Osteoblast (primary cell): ENCODE data around the gene CD52. TPM values are rescaled to one million over a fixed set of nuclear protein-coding genes. Genes with fewer than 3 reads are reported as not detected.

Source experiments
- DNase-seq: peaks from one replicate; pipeline ENCODE4 v3.0.0; 2011; ENCODE audit warnings: low spot score, mixed read lengths; ENCODE audit not compliant: insufficient read length; ENCODE audit errors: missing footprints
- H2AFZ ChIP-seq: 2 replicates; pipeline ENCODE4 v1.6.0; 2011; ENCODE audit warnings: mild to moderate bottlenecking, low read length
- H3K27ac ChIP-seq: 2 replicates; pipeline ENCODE4 v1.5.1; 2011; ENCODE audit warnings: mild to moderate bottlenecking, low read depth, low read length, moderate library complexity
- H3K27me3 ChIP-seq: 2 replicates; pipeline ENCODE4 v1.6.0; 2012; ENCODE audit warnings: mild to moderate bottlenecking, control low read depth, inconsistent platforms, low read length, moderate library complexity; ENCODE audit not compliant: insufficient read depth
- H3K36me3 ChIP-seq: 2 replicates; pipeline ENCODE4 v1.5.1; 2011; ENCODE audit warnings: mild to moderate bottlenecking, low read length, control low read depth, moderate library complexity; ENCODE audit not compliant: insufficient read depth
- H3K4me1 ChIP-seq: 2 replicates; pipeline ENCODE4 v1.5.1; 2011; ENCODE audit warnings: mild to moderate bottlenecking, low read length, control low read depth, moderate library complexity; ENCODE audit not compliant: insufficient read depth
- H3K4me2 ChIP-seq: 2 replicates; pipeline ENCODE4 v1.6.0; 2011; ENCODE audit warnings: mild to moderate bottlenecking, low read length; ENCODE audit not compliant: insufficient read depth
- H3K4me3 ChIP-seq: fragments of 200-600 bp; sonication (generic); 3 replicates; pipeline ENCODE4 v1.5.1; 2012; ENCODE audit warnings: mild to moderate bottlenecking, low read length, inconsistent platforms; ENCODE audit not compliant: insufficient read depth
- H3K79me2 ChIP-seq: 2 replicates; pipeline ENCODE4 v1.6.0; 2012; ENCODE audit warnings: mild to moderate bottlenecking, low read length, control low read depth, inconsistent platforms; ENCODE audit not compliant: insufficient read depth
- H3K9me3 ChIP-seq: 2 replicates; pipeline ENCODE4 v1.5.1; 2011; ENCODE audit warnings: low read depth, low read length, control low read depth
- H4K20me1 ChIP-seq: 2 replicates; pipeline ENCODE4 v1.6.0; 2012; ENCODE audit warnings: mild to moderate bottlenecking, low read length, control low read depth; ENCODE audit not compliant: insufficient read depth
- CTCF ChIP-seq: IDR thresholded peaks from 2 replicates; pipeline ENCODE4 v1.5.1; 2011; ENCODE audit warnings: mild to moderate bottlenecking, low read depth, low read length, moderate library complexity; ENCODE audit errors: extremely low read depth
- total RNA-seq: library from RNA; depleted of rRNA; stranded (reverse); fragments of >200 nt; gene quantifications from 2 replicates; pipeline ENCODE4 v1.2.3, GENCODE V29; 2012

The CD52 gene
- total RNA-seq, 1 donor: not detected

- Histone ChIP-seq H3K36me3 (no peaks in the 10 kb centered on the region), H3K4me1 (no peaks in the 10 kb centered on the region), H3K79me2 (no peaks in the 10 kb centered on the region), H3K4me2 (no peak overlapping the region), H3K27me3 (peaks cover 10% of the 10 kb centered on the region), H2AFZ (no peak overlapping the region), H3K4me3 (no peak overlapping the region), H3K27ac (no peak overlapping the region), H4K20me1 (no peaks in the 10 kb centered on the region), H3K9me3 (no peaks in the 10 kb centered on the region)
- TF ChIP-seq CTCF: no peak
- DNase-seq: no peak
Measured at GRCh38 chr1:26314501-26314900, 3.3 kb upstream of the CD52 start.

GRCh38 chr1:26315874-26316850, 1.6 kb upstream of the CD52 start:
- H3K4me1 ChIP-seq: peaks cover 2% of the 10 kb centered on the region
- H3K9me3 ChIP-seq: no peaks in the 10 kb centered on the region
- H3K27me3 ChIP-seq: peaks cover 10% of the 10 kb centered on the region
- H3K4me3 ChIP-seq: no peak overlapping the region
- H3K79me2 ChIP-seq: no peaks in the 10 kb centered on the region
- no peak overlapping the region for H3K27ac ChIP-seq
- no peak for TF ChIP-seq CTCF
- no peaks in the 10 kb centered on the region for H3K36me3 ChIP-seq
- no peak overlapping the region for H3K4me2 ChIP-seq
- H2AFZ ChIP-seq: no peak overlapping the region
- H4K20me1 ChIP-seq: no peaks in the 10 kb centered on the region
- DNase-seq: peak; percentile 75

GRCh38 chr1:26317146-26317545, 612 bp upstream of the CD52 start:
- Histone ChIP-seq H3K4me3 (no peak overlapping the region), H3K79me2 (no peaks in the 10 kb centered on the region), H3K4me1 (peaks cover 5% of the 10 kb centered on the region), H3K9me3 (no peaks in the 10 kb centered on the region), H3K27ac (no peak overlapping the region), H4K20me1 (no peaks in the 10 kb centered on the region), H2AFZ (no peak overlapping the region), H3K36me3 (no peaks in the 10 kb centered on the region), H3K4me2 (no peak overlapping the region), H3K27me3 (peaks cover 10% of the 10 kb centered on the region)
- no peak for TF ChIP-seq CTCF
- no peak for DNase-seq

- H4K20me1 ChIP-seq: no peaks in the 10 kb centered on the region
- H3K9me3 ChIP-seq: no peaks in the 10 kb centered on the region
- no peak overlapping the region for H3K4me3 ChIP-seq
- H3K27me3 ChIP-seq: peaks cover 7% of the 10 kb centered on the region
- peak; percentile 52 for DNase-seq
- peaks cover 5% of the 10 kb centered on the region for H3K4me1 ChIP-seq
- H3K27ac ChIP-seq: no peak overlapping the region
- no peak overlapping the region for H3K4me2 ChIP-seq
- H3K36me3 ChIP-seq: no peaks in the 10 kb centered on the region
- no peak for TF ChIP-seq CTCF
- no peaks in the 10 kb centered on the region for H3K79me2 ChIP-seq
- H2AFZ ChIP-seq: peak overlapping the region; percentile 3
Measured at GRCh38 chr1:26318338-26319064, 743 bp downstream of the CD52 start.
